Fibroblast of skin of left quadriceps (primary cell): ENCODE data around the gene COPE.

Experiments used
- DNase-seq, 2 experiments: peaks; one replicate each; pipeline ENCODE4 v3.0.0-alpha.2; 2013; ENCODE audit warnings: low read depth in 2 of 2

Gene COPE

GRCh38 chr19:18867751-18868150, 51.4 kb downstream of the COPE start:
- DNase-seq: no peak

GRCh38 chr19:18867199-18867598, 52.0 kb downstream of the COPE start:
- DNase-seq: no peak

- DNase-seq: no peak
These were observed 52.4 kb downstream of the COPE start for GRCh38 chr19:18866800-18867123.

GRCh38 chr19:18865973-18866799, 53.0 kb downstream of the COPE start:
- no peak for DNase-seq

GRCh38 chr19:18865106-18865972, 53.8 kb downstream of the COPE start:
- no peak for DNase-seq

- no peak for DNase-seq
These were observed 55.3 kb downstream of the COPE start for GRCh38 chr19:18863843-18864362.

- DNase-seq: no peak
These were observed 56.0 kb downstream of the COPE start for GRCh38 chr19:18862976-18863842.

- DNase-seq: no peak
These were observed 57.3 kb downstream of the COPE start for GRCh38 chr19:18861917-18862316.

GRCh38 chr19:18861235-18861634, 58.0 kb downstream of the COPE start:
- no peak for DNase-seq

GRCh38 chr19:18860725-18861124, 58.5 kb downstream of the COPE start:
- DNase-seq: no peak

- DNase-seq: no peak
These were observed 58.9 kb downstream of the COPE start for GRCh38 chr19:18860302-18860700.

GRCh38 chr19:18859676-18860301, 59.4 kb downstream of the COPE start:
- DNase-seq: no peak

- DNase-seq: no peak
These were observed 60.1 kb downstream of the COPE start for GRCh38 chr19:18858906-18859646.

GRCh38 chr19:18857223-18857622, 62.0 kb downstream of the COPE start:
- DNase-seq: no peak

- no peak for DNase-seq
These were observed 62.6 kb downstream of the COPE start for GRCh38 chr19:18856385-18857126.

- DNase-seq: no peak
These were observed 63.4 kb downstream of the COPE start for GRCh38 chr19:18855647-18856384.

- no peak for DNase-seq
These were observed 64.2 kb downstream of the COPE start for GRCh38 chr19:18854982-18855381.

- DNase-seq: no peak
These were observed 65.3 kb downstream of the COPE start for GRCh38 chr19:18853755-18854427.

GRCh38 chr19:18852648-18853047, 66.5 kb downstream of the COPE start:
- DNase-seq: no peak
